ENCODE data around the gene GAPVD1. TPM values are rescaled to one million over a fixed set of nuclear protein-coding genes. Genes with fewer than 3 reads are reported as not detected.
"Not testable (repeated sequence)": the region's sequence is repeated elsewhere in the genome, so short reads cannot be mapped to it uniquely, and the experiment has no call there.

GAPVD1 gene
- total RNA-seq, 1 donor from 2014 or later, result 56.5 TPM

DNA sequence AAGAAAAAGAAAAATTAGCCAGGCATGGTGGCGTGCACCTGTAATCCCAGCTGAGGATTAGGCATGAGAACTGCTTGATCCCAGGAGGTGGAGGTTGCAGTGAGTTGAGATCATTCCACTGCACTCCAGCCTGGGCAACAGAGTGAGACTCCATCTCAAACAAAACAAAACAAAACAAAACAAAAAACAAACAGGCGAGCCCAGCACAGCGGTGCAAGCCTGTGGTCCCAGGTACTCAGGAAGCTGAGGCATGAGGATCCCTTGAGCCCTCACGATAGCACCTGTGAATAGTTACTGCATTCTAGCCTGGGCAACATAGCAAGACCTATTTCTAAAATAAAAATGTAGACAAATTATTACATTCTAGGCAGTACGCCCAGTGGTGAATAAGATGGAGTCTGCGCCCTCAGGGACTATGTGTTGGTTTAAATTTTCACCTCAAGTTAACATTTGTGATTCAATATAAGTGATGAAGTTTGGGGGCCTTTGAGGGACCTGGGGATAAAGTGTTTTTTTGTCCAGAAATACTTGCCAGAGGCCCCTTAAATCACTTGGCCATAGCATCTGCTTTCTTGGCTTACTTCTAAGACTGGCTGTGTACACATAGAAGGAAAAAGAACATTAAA lies 3.4 kb upstream of the GAPVD1 start:
- Mint-ChIP-seq H3K36me3 (ENCODE audit: unreplicated experiment) (no peaks in the 10 kb centered on the region), H3K27ac (ENCODE audit: unreplicated experiment) (no peak overlapping the region), H3K27me3 (ENCODE audit: unreplicated experiment) (no peaks in the 10 kb centered on the region), H3K4me1 (ENCODE audit: unreplicated experiment) (peaks cover 27% of the 10 kb centered on the region), H3K9me3 (ENCODE audit: unreplicated experiment) (no peaks in the 10 kb centered on the region), H3K4me3 (ENCODE audit: unreplicated experiment) (no peak overlapping the region)
- TF ChIP-seq, protein P1, sequence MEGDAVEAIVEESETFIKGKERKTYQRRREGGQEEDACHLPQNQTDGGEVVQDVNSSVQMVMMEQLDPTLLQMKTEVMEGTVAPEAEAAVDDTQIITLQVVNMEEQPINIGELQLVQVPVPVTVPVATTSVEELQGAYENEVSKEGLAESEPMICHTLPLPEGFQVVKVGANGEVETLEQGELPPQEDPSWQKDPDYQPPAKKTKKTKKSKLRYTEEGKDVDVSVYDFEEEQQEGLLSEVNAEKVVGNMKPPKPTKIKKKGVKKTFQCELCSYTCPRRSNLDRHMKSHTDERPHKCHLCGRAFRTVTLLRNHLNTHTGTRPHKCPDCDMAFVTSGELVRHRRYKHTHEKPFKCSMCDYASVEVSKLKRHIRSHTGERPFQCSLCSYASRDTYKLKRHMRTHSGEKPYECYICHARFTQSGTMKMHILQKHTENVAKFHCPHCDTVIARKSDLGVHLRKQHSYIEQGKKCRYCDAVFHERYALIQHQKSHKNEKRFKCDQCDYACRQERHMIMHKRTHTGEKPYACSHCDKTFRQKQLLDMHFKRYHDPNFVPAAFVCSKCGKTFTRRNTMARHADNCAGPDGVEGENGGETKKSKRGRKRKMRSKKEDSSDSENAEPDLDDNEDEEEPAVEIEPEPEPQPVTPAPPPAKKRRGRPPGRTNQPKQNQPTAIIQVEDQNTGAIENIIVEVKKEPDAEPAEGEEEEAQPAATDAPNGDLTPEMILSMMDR (IDR thresholded peaks at IDR 0.05), result no peak
- DNase-seq (ENCODE audit: extremely low spot score, unreplicated experiment), result no peak

DNA sequence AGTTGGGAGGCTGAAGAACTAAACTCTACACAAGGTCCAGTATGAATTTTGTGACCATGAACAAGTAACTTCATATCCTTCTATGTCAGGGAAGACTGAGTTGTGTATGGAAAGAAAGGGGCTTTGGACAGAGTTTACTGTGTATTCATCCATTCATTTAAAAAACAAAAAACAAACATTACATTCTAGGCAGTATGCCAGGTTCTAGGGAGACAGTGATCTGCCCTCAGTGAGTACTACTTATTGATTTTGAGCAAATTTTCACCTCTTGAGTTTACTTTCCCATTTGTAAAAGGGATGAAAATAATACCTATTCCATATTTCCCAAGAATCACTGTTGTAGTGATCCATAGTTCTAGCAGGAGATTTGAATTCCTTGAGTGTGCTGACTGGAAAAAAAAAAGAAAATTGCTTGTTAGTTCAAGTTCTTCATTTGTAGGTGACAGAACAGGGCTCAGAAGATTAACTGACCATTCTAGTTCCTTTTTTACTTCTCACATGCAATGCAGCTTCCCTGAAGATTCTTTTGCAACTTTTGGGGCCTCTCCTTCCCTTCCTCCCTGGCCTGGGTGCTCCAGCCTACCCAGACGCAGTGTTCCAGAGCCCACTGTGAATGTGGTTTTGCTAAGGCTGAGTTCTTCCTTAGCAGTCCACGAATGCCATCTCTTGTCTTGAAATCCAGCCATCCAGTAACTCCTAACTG lies 2.6 kb upstream of the GAPVD1 start:
- peaks cover 33% of the 10 kb centered on the region for H3K4me1 Mint-ChIP-seq (ENCODE audit: unreplicated experiment)

DNA sequence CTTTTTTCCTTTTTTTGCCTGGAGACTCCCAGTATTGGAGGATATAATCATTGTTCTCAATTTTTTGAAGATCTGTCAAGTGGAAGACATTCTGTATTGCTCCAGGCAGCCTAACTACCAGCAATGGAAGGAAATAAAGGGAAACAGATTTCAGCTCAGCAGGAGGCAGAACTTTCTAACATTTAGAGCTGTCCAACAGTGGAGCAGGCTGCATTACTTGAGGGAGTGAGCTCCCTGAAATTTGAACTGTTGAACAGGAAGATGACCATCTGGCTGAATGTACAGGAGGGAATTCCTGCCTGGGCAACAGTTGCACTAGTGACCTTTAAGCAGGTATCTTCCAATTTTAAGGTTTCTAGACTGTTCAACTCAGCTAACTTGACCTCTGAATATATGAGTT lies 1.1 kb upstream of the GAPVD1 start:
- Mint-ChIP-seq H3K4me1 (ENCODE audit: unreplicated experiment) (peaks cover 38% of the 10 kb centered on the region), H3K27me3 (ENCODE audit: unreplicated experiment) (no peaks in the 10 kb centered on the region), H3K36me3 (ENCODE audit: unreplicated experiment) (peaks cover 11% of the 10 kb centered on the region), H3K9me3 (ENCODE audit: unreplicated experiment) (no peaks in the 10 kb centered on the region), H3K27ac (ENCODE audit: unreplicated experiment) (peak overlapping the region; percentile 72), H3K4me3 (ENCODE audit: unreplicated experiment) (peak overlapping the region; percentile 99)
- no peak for DNase-seq (ENCODE audit: extremely low spot score, unreplicated experiment)
- TF ChIP-seq, protein P1 (IDR thresholded peaks at IDR 0.05), result peak; percentile 8

More for the DNA sequence above, 2.6 kb upstream of the GAPVD1 start:
- Mint-ChIP-seq H3K27me3 (ENCODE audit: unreplicated experiment) (no peaks in the 10 kb centered on the region), H3K4me3 (ENCODE audit: unreplicated experiment) (no peak overlapping the region), H3K9me3 (ENCODE audit: unreplicated experiment) (no peaks in the 10 kb centered on the region), H3K36me3 (ENCODE audit: unreplicated experiment) (peaks cover 3% of the 10 kb centered on the region), H3K27ac (ENCODE audit: unreplicated experiment) (no peak overlapping the region)
- TF ChIP-seq, protein P1 (IDR thresholded peaks at IDR 0.05), result no peak
- DNase-seq (ENCODE audit: extremely low spot score, unreplicated experiment), result no peak

DNA sequence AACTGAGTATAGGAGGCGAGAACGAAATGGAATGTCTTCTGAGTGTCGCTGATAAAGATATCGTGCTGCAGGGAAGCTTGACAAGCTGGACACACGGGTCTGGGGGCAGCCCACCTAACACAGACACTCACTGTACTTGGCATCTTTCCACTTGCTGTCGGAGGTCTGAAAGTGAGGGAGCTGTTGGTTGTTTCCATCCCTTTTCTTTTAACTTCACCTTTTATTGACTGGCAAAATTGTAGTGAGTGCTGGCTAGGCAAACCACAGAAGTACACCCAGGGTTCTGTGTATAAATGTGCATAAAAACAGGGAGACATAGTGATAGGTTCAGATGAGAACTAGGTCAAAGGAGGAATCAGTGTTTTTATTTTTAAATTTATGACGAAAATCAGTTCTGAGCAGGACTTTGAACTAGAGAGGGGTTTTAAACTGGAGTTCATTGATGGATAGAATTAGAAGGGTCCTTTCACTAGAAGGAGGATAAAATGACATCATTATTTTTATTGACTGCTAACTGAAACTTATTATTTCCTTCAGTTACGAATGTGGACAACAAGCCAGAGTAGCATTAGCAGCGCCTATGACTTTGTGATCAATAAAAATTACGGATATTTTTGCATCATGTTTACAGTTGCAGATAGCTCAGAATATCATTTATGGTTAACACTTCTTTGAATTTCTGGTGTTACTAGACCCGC lies 817 bp downstream of the GAPVD1 start:
- H3K27ac Mint-ChIP-seq (ENCODE audit: unreplicated experiment), result peak overlapping the region; percentile 96
- peak overlapping the region; percentile 99 for H3K4me3 Mint-ChIP-seq (ENCODE audit: unreplicated experiment)
- H3K36me3 Mint-ChIP-seq (ENCODE audit: unreplicated experiment), result peaks cover 11% of the 10 kb centered on the region
- no peak for DNase-seq (ENCODE audit: extremely low spot score, unreplicated experiment)
- TF ChIP-seq, protein P1 (IDR thresholded peaks at IDR 0.05), result no peak
- H3K27me3 Mint-ChIP-seq (ENCODE audit: unreplicated experiment), result no peaks in the 10 kb centered on the region
- H3K9me3 Mint-ChIP-seq (ENCODE audit: unreplicated experiment), result no peaks in the 10 kb centered on the region
- H3K4me1 Mint-ChIP-seq (ENCODE audit: unreplicated experiment), result peaks cover 38% of the 10 kb centered on the region

DNA sequence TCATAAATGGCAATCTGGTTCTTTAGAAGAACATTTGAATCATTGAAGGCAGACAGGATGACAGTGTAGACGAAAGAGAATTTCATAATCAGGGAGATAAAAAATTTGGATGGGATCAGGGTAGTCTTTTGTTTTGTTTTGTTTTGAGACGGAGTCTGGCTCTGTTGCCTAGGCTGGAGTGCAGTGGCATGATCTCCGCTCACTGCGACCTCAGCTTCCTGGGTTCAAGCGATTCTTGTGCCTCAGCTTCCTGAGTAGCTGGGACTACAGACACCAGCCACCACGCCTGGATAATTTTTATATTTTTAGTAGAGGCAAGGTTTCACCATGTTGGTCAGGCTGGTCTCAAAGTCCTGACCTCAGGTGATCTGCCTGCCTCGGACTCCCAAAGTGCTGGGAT lies 2.4 kb downstream of the GAPVD1 start:
- peak overlapping the region; percentile 11 for H3K27ac Mint-ChIP-seq (ENCODE audit: unreplicated experiment)
- DNase-seq (ENCODE audit: extremely low spot score, unreplicated experiment); H3K27me3 Mint-ChIP-seq (ENCODE audit: unreplicated experiment); H3K9me3 Mint-ChIP-seq (ENCODE audit: unreplicated experiment); H3K4me3 Mint-ChIP-seq (ENCODE audit: unreplicated experiment): not testable (repeated sequence)
- peaks cover 49% of the 10 kb centered on the region for H3K4me1 Mint-ChIP-seq (ENCODE audit: unreplicated experiment)
- H3K36me3 Mint-ChIP-seq (ENCODE audit: unreplicated experiment), result peaks cover 14% of the 10 kb centered on the region
